ENCODE results near the gene IPMK. TPM values are rescaled to one million over a fixed set of nuclear protein-coding genes. Genes with fewer than 3 reads are reported as not detected.

The IPMK gene
- total and polyA plus RNA-seq, 2 donors (not counting 3 experiments of a cell fraction or from before 2014, with no cell fraction given), result 1.4 to 8.1 TPM

DNA sequence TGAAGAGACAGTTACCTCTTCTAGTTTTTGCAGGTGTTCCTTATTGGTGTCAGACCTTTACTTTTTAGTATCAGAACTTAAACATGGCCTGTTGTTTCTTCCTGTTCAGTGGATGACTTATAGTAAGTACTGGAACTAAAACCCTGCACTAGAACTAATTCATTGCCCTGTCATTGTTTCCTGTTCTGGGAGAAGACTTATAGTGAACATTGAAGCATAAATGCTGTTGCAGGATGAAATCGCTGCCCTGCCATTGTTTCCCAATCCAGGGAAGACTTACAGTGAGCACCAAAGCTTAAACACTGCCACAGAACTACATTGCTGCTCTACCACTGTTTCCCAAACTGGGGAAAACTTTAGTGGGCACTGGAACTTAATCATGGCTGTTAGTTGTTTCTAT, 13.1 kb downstream of the IPMK start:
- dilution Hi-C loops (cut with MboI; ENCODE audit: extremely low pct_ligation_motif_present, low sequenced_read_pairs), result no loop called here
- no peak for DNase-seq (ENCODE audit: low read depth, low spot score)

DNA sequence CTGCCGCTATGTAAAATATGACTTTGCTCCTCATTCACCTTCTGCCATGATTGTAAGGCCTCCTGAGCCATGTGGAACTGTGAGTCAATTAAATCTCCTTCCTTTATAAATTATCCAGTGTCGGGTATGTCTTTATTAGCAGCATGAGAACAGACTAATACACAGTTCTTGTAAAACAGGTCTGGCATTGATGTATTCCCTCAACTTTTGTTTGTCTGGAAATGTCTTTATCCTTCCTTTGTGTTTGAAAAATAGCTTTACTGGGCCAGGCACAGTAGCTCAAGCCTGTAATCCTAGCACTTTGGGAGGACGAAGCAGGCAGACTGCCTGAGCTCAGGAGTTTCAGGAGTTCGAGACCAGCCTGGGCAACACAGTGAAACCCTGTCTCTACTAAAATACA, 14.5 kb downstream of the IPMK start:
- ChIA-PET POLR2A (no interaction called here), CTCF (no interaction called here)
- Histone ChIP-seq H3K4me2 (ENCODE audit: insufficient read depth, low read length) (no peak overlapping the region), H3K27ac (ENCODE audit: insufficient read depth, low read depth, low read length) (no peak overlapping the region), H3K36me3 (ENCODE audit: control insufficient read depth in 2 of 2, extremely low read depth in 1 of 2, insufficient read depth in 2 of 2, low read length in 2 of 2) (no peaks in the 10 kb centered on the region), H3K79me2 (ENCODE audit: control insufficient read depth, insufficient read depth, low read length) (peaks cover 10% of the 10 kb centered on the region), H4K20me1 (replicated peaks; ENCODE audit: control insufficient read depth, extremely low read depth, insufficient read depth, low read length) (peaks cover 2% of the 10 kb centered on the region), H3K9me3 (replicated peaks; ENCODE audit: control insufficient read depth, insufficient read depth, low read length) (no peaks in the 10 kb centered on the region), H2AFZ (ENCODE audit: low read depth, low read length) (no peak overlapping the region), H3K27me3 (ENCODE audit: control insufficient read depth in 2 of 2, insufficient read depth in 2 of 2, low read length in 2 of 2) (no peaks in the 10 kb centered on the region), H3K4me3 (replicated peaks in 1 of 3; ENCODE audit: insufficient read depth in 1 of 3, low read depth in 1 of 3, low read length in 3 of 3) (no peak overlapping the region), H3K9ac (replicated peaks; ENCODE audit: extremely low read depth, insufficient read depth, low read length) (no peak overlapping the region), H3K4me1 (ENCODE audit: control insufficient read depth, extremely low read depth, insufficient read depth, low read length) (peaks cover 6% of the 10 kb centered on the region), H3K9me1 (replicated peaks; ENCODE audit: control insufficient read depth, extremely low read depth, insufficient read depth, low read length) (no peaks in the 10 kb centered on the region)
- TF ChIP-seq POLR2AphosphoS5 (IDR thresholded peaks at IDR 0.05; ENCODE audit: insufficient read depth, low read depth, low read length) (no peak), FOS (IDR thresholded peaks at IDR 0.05; ENCODE audit: borderline replicate concordance, insufficient read depth, low read length) (no peak), EZH2 (IDR thresholded peaks at IDR 0.05; ENCODE audit: borderline replicate concordance, low read depth, low read length, severe bottlenecking) (no peak), POLR2A (IDR thresholded peaks at IDR 0.05; ENCODE audit: low read depth, low read length) (no peak), GATA2 (IDR thresholded peaks at IDR 0.05; ENCODE audit: insufficient read depth, insufficient read length, low read depth, low read length) (no peak), JUN (IDR thresholded peaks at IDR 0.05; ENCODE audit: borderline replicate concordance, insufficient read depth, insufficient read length, low read depth) (no peak), MYC (IDR thresholded peaks at IDR 0.05; ENCODE audit: low read depth, low read length) (no peak)
- TF ChIP-seq, protein P1, sequence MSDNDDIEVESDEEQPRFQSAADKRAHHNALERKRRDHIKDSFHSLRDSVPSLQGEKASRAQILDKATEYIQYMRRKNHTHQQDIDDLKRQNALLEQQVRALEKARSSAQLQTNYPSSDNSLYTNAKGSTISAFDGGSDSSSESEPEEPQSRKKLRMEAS (IDR thresholded peaks at IDR 0.05; ENCODE audit: insufficient read depth, insufficient read length), result no peak
- TF ChIP-seq, protein P2, sequence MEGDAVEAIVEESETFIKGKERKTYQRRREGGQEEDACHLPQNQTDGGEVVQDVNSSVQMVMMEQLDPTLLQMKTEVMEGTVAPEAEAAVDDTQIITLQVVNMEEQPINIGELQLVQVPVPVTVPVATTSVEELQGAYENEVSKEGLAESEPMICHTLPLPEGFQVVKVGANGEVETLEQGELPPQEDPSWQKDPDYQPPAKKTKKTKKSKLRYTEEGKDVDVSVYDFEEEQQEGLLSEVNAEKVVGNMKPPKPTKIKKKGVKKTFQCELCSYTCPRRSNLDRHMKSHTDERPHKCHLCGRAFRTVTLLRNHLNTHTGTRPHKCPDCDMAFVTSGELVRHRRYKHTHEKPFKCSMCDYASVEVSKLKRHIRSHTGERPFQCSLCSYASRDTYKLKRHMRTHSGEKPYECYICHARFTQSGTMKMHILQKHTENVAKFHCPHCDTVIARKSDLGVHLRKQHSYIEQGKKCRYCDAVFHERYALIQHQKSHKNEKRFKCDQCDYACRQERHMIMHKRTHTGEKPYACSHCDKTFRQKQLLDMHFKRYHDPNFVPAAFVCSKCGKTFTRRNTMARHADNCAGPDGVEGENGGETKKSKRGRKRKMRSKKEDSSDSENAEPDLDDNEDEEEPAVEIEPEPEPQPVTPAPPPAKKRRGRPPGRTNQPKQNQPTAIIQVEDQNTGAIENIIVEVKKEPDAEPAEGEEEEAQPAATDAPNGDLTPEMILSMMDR (IDR thresholded peaks at IDR 0.05; ENCODE audit: extremely low read depth in 1 of 2, insufficient read depth in 1 of 2, low read depth in 1 of 2, low read length in 2 of 2), result no peak
- no peak for FAIRE-seq
- DNase-seq (ENCODE audit: low read depth, low spot score), result no peak
- no TSS peak for BruUV-seq (replicated peaks)
- dilution Hi-C loops (cut with MboI; ENCODE audit: extremely low pct_ligation_motif_present, low sequenced_read_pairs) (no loop called here), intact Hi-C loops (cut with micrococcal nuclease) (no loop called here)

More for the DNA sequence above, 13.1 kb downstream of the IPMK start:
- Histone ChIP-seq H4K20me1 (replicated peaks; ENCODE audit: control insufficient read depth, extremely low read depth, insufficient read depth, low read length) (peaks cover 2% of the 10 kb centered on the region), H3K4me3 (replicated peaks in 1 of 3; ENCODE audit: insufficient read depth in 1 of 3, low read depth in 1 of 3, low read length in 3 of 3) (no peak overlapping the region), H3K4me2 (ENCODE audit: insufficient read depth, low read length) (peak overlapping the region; percentile 11), H3K79me2 (ENCODE audit: control insufficient read depth, insufficient read depth, low read length) (peaks cover 8% of the 10 kb centered on the region), H3K36me3 (ENCODE audit: control insufficient read depth in 2 of 2, extremely low read depth in 1 of 2, insufficient read depth in 2 of 2, low read length in 2 of 2) (no peaks in the 10 kb centered on the region), H3K9me3 (replicated peaks; ENCODE audit: control insufficient read depth, insufficient read depth, low read length) (no peaks in the 10 kb centered on the region), H3K9me1 (replicated peaks; ENCODE audit: control insufficient read depth, extremely low read depth, insufficient read depth, low read length) (no peaks in the 10 kb centered on the region), H2AFZ (ENCODE audit: low read depth, low read length) (peak overlapping the region; percentile 83), H3K27ac (ENCODE audit: insufficient read depth, low read depth, low read length) (peak overlapping the region; percentile 18), H3K4me1 (ENCODE audit: control insufficient read depth, extremely low read depth, insufficient read depth, low read length) (peaks cover 6% of the 10 kb centered on the region), H3K9ac (replicated peaks; ENCODE audit: extremely low read depth, insufficient read depth, low read length) (no peak overlapping the region), H3K27me3 (ENCODE audit: control insufficient read depth in 2 of 2, insufficient read depth in 2 of 2, low read length in 2 of 2) (no peaks in the 10 kb centered on the region)
- intact Hi-C loops (cut with micrococcal nuclease), result no loop called here
- FAIRE-seq, result peak; percentile 42
- no TSS peak for BruUV-seq (replicated peaks)
- POLR2A ChIA-PET, result no interaction called here
- CTCF ChIA-PET, result no interaction called here
- TF ChIP-seq FOS (IDR thresholded peaks at IDR 0.05; ENCODE audit: borderline replicate concordance, insufficient read depth, low read length), result no peak
- TF ChIP-seq MYC (IDR thresholded peaks at IDR 0.05; ENCODE audit: low read depth, low read length), result no peak
- TF ChIP-seq, protein P1 (IDR thresholded peaks at IDR 0.05; ENCODE audit: insufficient read depth, insufficient read length), result no peak
- no peak for TF ChIP-seq POLR2A (IDR thresholded peaks at IDR 0.05; ENCODE audit: low read depth, low read length)
- no peak for TF ChIP-seq JUN (IDR thresholded peaks at IDR 0.05; ENCODE audit: borderline replicate concordance, insufficient read depth, insufficient read length, low read depth)
- TF ChIP-seq GATA2 (IDR thresholded peaks at IDR 0.05; ENCODE audit: insufficient read depth, insufficient read length, low read depth, low read length), result no peak

All from endothelial cell of umbilical vein (primary cell).